GM21526 (cell line): ENCODE data around the gene FBXO45.
"Not testable (repeated sequence)": the region's sequence is repeated elsewhere in the genome, so short reads cannot be mapped to it uniquely, and the experiment has no call there.

Source experiments
- ATAC-seq: cut with Tn5 transposase; IDR thresholded peaks from one replicate; pipeline ENCODE4 v1.9.1; 2021; ENCODE audit warnings: moderate library complexity; ENCODE audit not compliant: unreplicated experiment, low FRiP score

FBXO45 gene, protein sequence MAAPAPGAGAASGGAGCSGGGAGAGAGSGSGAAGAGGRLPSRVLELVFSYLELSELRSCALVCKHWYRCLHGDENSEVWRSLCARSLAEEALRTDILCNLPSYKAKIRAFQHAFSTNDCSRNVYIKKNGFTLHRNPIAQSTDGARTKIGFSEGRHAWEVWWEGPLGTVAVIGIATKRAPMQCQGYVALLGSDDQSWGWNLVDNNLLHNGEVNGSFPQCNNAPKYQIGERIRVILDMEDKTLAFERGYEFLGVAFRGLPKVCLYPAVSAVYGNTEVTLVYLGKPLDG

DNA sequence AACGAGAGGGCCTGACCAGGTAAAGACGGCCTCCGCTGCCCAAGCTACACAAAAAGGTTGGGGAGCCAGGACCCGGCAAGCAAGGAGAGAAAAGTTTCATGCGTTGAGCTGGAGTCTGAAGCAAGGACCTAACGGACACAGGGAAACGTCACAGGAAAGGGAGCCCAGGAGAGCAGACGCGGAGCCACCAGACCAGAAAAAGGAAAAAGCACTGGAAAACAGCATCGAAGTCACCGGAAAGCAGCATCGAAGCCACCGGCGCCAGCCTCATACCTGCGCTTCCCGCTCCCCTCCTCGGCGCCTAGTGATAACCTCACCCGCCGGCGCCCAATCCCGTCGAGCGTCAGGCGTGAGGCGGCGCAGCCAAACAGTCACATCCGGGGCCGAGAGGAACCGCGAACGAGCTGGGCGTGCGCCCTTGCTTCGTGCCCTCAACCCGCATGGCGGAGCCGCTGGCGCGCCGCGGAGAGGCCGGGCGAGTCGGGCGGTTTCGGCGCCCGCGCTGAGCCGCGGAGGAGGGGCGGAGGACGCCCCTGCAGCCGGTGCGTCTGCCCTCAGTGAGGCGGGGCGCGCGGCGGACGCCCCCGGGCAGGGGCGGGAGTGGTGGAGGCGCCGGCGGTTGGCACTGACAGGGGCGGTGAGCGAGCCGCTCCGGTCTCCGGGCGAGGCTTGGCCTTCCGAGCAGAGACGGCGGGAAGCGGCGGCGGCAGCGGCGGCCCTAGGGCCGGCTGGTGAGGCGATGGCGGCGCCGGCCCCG is at the start of gene FBXO45, which contains the start of gene WDR53:
Gene FBXO45, plus strand, starts transcription at position 415 of the 757 bp plus-strand sequence. Its CDS starts 325 bp downstream, at position 740.
Gene WDR53, minus strand, starts transcription at position 309 of the 757 bp plus-strand sequence. CDS start 7,079 bp downstream, outside the sequence.
- peak; percentile 90 for ATAC-seq

DNA sequence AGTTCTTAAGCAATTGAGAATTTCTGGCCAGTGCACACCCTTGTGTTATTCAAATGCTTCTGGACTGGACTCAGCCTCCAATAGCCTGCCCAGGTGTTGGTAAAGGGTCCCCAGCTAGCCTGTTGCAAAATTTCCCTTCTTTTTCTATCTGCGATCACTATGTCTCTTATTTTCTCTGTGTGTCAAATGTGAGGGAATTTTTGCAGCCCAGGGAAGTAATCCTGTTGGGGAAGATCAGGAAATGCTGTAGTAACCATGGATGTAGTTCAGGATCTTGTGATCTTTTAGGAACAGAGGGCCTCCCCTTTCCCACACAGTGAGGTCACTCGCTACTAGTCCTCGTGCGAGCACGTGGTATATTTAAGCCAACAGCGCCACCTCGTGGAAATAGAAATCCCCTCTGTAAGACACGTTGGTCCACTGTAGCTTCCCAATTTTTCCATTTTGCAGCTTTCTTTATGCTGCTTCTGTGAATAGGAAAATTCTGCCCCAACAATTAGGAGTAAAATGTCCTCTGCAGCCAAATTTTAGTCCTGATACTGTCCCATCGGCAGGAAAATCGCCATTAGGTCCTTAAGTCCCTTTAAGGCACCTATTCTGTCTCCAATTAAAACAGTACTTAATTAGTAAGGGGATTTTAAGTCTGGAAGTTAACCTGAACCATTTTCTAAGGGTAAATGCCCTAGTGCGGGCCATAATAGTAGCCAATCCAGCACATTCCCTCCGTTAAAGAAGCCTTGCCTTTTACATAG is 49.3 kb upstream of the FBXO45 start:
- no peak for ATAC-seq

DNA sequence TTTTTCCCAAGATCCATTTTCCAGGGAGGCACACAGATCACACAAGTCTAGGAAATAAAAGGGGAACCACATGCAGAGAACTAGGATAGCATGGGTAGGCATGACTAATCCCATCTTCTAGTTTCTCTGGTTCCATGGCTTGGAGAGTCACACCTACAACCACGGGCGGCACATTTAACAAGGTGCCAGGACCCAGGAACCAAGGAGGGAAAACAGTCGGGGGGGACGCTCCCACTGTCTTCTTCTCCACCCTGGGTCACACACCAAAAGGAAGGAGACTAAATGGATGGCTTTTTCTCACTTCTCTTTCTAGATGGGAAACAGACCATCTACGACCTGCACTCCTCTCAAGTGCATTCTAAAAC is 48.8 kb upstream of the FBXO45 start:
- no peak for ATAC-seq

DNA sequence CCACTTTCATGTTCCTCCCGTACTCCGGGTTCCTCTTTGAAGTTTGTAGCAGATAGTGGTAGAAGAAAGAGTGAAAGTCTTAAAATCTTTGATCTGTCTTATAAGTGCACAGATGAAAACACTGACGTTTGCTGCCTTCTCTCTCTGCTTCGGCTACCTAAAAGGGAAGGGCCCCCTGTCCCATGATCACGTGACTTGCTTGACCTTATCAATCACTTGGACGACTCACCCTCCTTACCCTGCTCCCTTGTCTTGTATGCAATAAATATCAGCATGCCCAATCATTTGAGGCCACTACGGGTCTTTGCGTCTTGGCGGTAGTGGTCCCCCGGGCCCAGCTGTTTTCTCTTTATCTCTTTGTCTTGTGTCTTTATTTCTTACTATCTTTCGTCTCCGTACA is 47.2 kb upstream of the FBXO45 start:
- not testable (repeated sequence) for ATAC-seq

DNA sequence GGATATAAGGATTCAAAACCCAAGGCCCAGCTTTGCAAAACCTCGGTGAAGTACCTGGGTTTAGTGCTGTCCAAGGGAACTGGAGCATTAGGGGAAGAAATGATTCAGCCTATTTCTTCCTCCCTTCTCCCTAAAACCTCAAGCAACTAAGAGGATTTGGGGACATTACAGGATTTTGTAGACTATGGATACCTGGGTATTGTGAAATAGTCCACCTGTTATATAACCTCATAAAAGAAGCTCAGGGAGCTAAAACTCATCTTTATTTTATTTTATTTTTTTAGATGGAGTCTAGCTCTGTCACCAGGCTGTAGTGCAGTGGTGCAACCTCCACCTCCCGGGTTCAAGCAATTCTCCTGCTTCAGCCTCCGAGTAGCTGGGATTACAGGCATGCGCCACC is 44.6 kb upstream of the FBXO45 start:
- ATAC-seq = no peak

DNA sequence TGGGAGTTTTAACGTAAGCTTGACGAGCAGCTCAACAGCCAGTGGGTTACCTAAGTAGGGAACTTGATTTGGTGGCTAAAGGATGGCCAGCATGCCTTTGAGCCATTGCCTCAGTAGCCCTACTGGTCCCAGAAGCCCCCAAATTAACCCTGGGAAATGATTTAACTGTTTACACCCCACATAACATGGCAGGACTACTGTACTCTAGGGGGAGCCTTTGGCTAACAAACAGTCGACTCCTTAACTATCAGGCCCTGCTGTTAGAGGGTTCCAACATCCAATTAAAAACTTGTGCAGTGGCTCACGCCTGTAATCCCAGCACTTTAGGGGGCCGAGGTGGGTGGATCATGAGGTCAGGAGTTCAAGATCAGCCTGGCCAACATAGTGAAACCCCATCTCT is 43.9 kb upstream of the FBXO45 start:
- ATAC-seq = no peak

DNA sequence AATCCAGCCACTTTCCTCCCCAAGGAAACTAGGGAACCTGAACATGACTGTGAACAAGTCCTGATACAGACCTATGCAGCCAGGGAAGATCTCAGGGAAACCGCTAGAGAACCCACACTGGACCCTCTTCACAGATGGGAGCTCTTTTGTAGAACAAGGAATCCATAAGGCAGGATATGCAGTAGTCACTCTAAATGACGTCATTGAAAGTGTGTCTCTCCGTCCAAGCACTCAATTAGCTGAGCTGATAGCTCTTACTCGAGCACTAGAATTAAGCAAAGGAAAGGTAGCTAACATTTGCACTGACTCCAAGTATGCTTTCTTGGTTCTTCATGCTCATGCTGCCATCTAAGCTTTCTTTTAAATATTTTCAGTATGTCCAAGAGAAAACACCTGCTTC is 43.3 kb upstream of the FBXO45 start:
- ATAC-seq = no peak

DNA sequence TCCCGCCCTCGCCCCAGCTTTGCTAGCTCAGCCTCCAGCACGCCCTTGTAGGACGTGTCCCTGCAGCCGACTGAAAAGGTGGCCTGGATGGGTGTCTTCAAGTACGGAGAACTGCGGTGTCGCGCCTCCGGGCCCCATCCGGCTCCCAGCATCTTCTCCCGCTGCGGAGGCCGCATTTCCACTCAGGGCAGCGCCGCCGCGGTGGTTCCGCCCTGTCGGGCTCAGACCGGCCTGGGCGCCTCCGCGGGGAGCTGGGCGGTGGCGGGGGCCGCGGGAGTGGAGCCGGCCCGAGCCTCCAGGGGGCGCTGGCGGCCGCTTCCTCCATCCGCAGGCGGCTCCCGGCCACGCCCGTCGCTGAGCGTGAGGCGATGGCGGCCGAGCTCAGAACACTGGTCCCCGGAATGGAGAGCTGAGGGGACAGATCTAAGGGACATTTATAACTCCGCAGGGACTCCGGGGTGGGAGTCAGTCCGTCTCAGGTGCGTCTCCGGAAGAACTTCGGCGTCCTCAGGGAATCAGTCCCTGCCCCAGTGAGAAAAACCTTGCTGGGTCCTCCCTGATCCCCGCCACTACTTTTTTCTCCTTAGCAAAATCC is 39.7 kb upstream of the FBXO45 start:
- ATAC-seq = peak; percentile 69

DNA sequence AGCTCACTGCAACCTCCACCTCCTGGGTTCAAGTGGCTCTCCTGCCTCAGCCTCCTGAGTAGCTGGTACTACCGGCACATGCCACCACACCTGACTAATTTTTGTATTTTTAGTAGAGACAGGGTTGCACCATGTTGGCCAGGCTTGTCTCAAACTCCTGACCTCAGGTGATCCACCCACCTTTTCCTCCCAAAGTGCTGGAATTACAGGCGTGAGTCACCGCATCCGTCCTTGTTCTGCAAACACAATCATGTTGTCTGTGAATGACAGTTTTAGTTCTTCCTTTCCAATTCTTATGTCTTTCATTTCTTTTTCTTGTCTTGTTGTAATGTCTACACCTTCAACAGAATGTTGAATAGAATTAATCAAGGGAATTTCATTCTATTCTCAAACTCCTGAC is 37.0 kb upstream of the FBXO45 start:
- ATAC-seq = no peak

DNA sequence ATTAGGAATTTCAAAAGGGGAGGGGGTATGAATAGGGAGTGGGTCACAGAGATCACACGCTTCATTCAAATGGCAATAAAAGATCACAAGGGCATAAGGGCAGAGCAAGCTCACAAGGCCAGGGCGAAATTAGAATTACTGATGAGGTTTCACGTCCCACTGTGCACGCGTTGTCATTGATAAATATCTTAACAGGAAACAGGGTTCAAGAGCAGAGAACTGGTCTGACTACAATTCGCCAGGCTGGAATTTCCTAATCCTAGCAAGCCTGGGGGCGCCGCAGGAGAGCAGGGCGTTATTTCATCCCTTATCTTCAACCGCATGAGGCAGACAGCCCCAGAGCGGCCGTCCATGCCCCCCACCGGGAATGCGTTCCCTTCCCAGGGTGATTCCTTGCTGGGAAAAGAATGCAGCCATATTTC is 35.2 kb upstream of the FBXO45 start:
- no peak for ATAC-seq

DNA sequence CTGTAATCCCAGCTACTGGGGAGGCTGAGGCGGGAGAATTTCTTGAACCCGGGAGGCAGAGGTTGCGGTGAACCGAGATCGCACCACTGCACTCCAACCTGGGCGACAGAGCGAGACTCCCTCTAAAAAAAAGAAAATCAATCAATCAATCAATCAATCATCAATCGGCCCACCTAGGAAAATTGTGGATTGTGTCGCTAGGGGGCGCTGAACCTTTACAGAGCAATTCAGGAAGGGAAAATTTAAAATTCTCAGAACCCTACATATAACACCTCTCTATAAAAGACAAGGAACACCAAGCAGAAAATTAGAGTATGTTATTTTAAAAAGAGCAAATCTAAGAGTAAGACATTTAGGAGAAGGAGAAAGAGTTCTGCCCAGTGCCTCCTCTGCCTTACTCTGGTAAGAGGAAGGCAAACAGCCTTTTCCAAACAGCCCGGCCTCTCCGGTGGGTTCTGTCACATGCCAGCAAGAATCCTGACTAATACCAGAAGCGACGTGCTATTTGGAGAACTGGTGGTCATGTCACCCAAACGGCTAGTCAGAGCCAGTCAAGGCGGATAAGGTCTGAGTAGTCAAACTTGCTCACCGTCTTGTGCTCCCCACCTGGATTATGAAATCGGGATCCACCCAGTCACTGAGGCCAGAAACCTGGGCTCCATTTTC is 31.0 kb upstream of the FBXO45 start:
- no peak for ATAC-seq

DNA sequence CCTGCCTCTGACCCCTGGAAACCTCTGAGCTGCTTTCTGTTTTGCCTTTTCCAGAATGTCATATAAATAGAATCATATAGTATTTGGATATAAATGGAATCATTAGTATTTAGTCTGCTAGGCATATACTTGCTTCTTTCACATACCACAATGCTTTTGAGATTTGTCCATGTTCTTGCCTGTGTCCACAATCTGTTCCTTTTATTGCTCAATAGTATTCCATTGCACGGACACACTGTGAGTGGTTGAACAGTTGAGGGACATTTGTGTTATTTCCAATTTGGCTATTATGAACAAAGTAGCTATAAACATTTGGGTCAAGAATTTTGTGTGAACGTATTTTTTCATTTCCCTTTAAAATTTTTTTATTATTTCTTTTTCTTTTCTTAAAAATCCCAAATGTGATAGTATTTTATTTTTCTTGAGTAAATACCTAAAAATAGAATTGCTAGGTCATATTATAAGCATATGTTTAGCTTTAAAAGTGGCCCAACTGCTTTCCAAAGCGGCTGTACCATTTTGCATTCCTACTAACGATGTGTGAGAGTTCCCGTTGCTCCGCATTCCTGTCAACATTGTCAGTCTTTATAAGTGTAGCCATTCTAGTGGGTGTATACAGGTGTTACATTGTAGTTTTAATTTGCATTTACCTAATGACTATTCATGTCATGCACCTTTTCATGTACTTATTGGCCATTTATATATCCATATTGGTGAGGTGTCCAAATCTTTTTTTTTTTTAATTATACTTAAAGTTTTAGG is 26.6 kb upstream of the FBXO45 start:
- ATAC-seq = no peak

DNA sequence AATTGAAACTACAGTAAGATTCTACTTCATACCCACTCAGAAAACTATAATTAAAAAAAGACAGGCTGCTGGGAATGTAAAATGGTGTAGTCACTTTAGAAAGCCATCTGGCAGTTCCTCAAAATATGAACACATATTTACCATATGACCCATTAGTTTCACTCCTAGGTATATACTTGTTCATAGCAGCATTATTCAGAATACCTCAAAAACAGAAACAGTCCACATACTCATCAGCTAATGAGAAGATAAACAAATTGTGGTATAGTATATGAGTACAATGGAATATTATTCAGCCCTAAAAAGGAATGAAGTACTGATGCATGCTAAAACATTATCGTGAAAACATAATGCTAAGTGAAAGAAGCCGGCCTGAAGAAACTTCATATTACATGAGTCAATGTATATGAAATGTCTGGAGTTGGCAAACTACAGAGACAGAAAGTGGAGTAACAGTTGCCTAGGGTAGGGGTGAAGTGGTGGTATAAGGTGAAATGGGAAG is 23.9 kb upstream of the FBXO45 start:
- no peak for ATAC-seq

DNA sequence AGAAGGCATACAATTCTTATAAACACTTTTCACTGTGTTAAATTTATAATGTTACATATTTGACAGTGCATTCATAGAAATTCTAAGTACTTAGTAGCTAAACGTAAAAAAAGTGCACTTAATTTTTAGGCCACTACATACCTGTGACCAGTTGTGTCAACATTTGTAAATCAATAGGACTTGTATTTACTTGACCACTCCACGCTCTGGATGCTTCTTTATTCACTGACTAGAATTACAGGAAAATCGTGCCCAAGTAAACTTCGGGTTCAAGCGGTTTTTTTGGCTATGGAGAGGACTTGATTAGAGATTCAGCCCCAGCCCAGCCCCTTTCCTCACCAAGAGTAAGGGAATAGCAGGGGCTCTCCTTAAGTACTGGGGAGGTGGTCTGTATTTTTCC is 21.9 kb upstream of the FBXO45 start:
- no peak for ATAC-seq

DNA sequence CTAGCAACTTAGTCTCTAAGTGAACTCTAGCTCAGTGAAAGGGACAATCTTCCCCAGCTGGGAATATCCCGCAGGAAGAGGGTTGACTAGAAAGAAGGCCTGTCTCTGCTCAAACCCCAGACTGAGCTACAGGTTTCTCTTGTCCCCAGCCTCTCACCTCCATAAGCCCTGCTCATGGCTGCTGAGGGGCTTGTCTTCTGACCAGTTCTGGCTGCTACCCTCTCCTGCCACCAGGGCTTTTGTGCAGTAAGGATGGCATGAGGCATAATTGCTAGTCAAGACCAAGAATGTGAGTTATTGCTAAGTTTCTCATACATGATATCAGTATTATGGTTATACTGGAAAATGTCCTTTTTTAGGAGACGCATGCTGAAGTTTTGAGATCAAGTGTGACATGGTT is 21.4 kb upstream of the FBXO45 start:
- no peak for ATAC-seq

DNA sequence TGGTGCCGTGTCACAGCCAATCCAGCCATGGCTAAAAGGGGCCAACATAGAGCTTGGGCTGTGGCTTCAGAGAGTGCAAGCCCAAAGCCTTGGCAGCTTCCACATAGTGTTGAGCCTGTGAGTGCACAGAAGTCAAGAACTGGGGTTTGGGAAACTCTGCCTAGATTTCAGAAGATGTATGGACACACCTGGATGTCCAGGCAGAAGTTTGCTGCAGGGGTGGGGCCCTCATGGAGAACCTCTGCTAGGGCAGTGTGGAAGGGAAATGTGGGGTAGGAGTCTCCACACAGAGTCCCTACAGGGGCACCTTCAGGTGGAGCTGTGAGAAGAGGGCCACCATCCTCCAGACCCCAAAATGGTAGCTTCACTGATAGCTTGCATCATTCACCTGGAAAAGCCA is 19.1 kb upstream of the FBXO45 start:
- not testable (repeated sequence) for ATAC-seq

DNA sequence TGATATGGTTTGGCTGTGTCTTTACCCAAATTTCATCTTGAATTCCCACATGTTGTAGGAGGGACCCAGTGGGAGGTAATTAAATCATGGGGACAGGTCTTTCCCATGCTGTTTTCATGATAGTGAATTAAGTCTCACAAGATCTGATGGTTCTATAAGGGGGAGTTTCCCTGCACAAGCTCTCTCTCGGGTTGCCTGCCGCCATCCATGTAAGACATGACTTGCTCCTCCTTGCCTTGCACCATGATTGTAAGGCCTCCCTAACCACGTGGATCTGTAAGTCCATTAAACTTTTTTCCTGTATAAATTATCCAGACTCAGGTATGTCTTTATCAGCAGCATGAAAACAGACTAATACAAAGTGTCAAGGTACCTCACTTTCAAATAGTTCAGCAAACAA is 18.3 kb upstream of the FBXO45 start:
- not testable (repeated sequence) for ATAC-seq

DNA sequence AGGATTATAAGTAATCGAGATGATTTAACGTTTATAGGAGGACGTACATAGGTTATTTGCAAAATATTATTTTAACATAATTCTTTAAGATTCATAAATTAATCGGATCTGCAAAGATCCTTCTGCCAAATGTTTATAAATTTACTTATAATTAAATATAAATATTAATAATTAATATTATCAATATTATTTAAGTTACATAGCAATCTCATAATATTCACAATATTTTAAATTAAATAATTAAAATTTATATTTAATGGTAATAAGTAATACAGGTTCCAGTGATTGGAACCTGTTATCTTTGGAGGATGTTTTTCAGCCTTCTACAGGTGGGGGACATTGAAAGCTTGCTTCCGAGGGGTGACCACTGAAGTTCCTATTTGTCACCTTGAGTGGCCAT is 16.2 kb upstream of the FBXO45 start:
- ATAC-seq = no peak

DNA sequence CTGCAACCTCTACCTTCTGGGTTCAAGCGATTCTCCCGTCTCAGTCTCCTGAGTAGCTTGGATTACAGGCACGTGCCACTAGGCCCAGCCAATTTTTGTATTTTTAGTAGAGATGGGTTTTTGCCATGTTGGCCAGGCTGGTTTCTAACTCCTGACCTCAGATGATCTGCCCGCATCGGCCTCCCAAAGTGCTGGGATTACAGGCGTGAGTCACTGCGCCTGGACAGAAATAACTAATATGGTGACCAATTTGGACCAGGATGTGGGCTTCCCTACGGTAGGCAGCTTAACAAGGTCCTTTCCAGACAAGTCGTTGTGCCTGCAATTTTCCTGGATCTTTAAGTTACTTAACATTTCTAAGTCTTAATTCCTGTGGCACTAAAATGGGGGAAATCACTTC is 14.9 kb upstream of the FBXO45 start:
- ATAC-seq = no peak
